Measurements from ENCODE around the gene ANAPC10.

DNA sequence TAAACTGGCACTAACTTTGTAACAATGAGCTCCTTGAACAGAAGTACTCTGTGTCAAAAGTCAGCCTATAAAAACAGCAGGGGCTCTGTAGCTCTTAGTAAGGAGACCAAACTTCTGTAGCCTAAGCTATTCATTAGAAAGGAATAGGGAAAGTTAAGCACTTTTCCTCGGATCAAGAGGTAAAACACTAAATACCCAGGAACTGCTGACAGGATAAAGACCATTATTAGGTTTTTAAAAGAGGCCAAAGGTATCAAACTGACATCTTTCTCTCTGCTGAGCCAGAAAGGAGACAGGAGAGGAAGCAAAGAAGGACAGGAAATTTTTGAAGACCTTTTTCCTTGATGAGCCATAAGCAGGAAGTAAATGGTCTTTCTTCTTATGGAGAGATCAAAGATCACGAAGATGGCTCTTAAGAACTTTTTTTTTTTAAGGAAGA is 31.9 kb downstream of the ANAPC10 start:
- TF ChIP-seq, protein P1, sequence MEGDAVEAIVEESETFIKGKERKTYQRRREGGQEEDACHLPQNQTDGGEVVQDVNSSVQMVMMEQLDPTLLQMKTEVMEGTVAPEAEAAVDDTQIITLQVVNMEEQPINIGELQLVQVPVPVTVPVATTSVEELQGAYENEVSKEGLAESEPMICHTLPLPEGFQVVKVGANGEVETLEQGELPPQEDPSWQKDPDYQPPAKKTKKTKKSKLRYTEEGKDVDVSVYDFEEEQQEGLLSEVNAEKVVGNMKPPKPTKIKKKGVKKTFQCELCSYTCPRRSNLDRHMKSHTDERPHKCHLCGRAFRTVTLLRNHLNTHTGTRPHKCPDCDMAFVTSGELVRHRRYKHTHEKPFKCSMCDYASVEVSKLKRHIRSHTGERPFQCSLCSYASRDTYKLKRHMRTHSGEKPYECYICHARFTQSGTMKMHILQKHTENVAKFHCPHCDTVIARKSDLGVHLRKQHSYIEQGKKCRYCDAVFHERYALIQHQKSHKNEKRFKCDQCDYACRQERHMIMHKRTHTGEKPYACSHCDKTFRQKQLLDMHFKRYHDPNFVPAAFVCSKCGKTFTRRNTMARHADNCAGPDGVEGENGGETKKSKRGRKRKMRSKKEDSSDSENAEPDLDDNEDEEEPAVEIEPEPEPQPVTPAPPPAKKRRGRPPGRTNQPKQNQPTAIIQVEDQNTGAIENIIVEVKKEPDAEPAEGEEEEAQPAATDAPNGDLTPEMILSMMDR (IDR thresholded peaks at IDR 0.05; ENCODE audit: low read depth, low read length, poor library complexity, severe bottlenecking) = no peak
- TF ChIP-seq EZH2phosphoT487 (IDR thresholded peaks at IDR 0.05; ENCODE audit: borderline replicate concordance, low read length) = no peak

Data from DOHH2 (cell line).